ENCODE data around the gene NASP. TPM values are rescaled to one million over a fixed set of nuclear protein-coding genes. Genes with fewer than 3 reads are reported as not detected.

Gene NASP
- total RNA-seq, 4 donors from 2014 or later, result 51.4 to 60.6 (median 53.5) TPM

GRCh38 chr1:45568421-45568820 lies 15.4 kb upstream of the NASP start:
- TF ChIP-seq EP300 (IDR thresholded peaks at IDR 0.05) (no peak), POLR2A (IDR thresholded peaks at IDR 0.05; ENCODE audit: low read depth) (no peak), CTCF (IDR thresholded peaks at IDR 0.05) (no peak), POLR2AphosphoS5 (IDR thresholded peaks at IDR 0.05) (no peak)
- no peak for DNase-seq (ENCODE audit: extremely low spot score)
- WGBS, result 83% methylated on average over 4 of the region's 4 CpGs
- H3K4me3 ChIP-seq, result no peak overlapping the region
- H3K27me3 ChIP-seq, result no peaks in the 10 kb centered on the region
- no peak overlapping the region for H3K27ac ChIP-seq (replicated peaks in 1 of 4)
- H3K36me3 ChIP-seq, result peaks cover 9 to 47% (median 37%) of the 10 kb centered on the region in 4 donors
- no peaks in the 10 kb centered on the region for H3K9me3 ChIP-seq
- peaks cover 3 to 13% (median 11%) of the 10 kb centered on the region in 4 donors for H3K4me1 ChIP-seq
- intact Hi-C loops (cut with DNase I), result loop anchor here (5.0 kb wide), 1 partner anchor 56 kb away; no protein-coding TSS in a partner anchor

GRCh38 chr1:45569571-45569961 lies 14.3 kb upstream of the NASP start:
- no peak for DNase-seq (ENCODE audit: extremely low spot score)
- no peak for TF ChIP-seq EP300 (IDR thresholded peaks at IDR 0.05)
- no peak for TF ChIP-seq POLR2AphosphoS5 (IDR thresholded peaks at IDR 0.05)
- no peak for TF ChIP-seq CTCF (IDR thresholded peaks at IDR 0.05)
- no peak for TF ChIP-seq POLR2A (IDR thresholded peaks at IDR 0.05; ENCODE audit: low read depth)
- Histone ChIP-seq H3K27ac (replicated peaks in 1 of 4) (peak overlapping the region in 1 of 4 donors; percentile 54), H3K36me3 (peaks cover 9 to 42% (median 31%) of the 10 kb centered on the region in 4 donors), H3K9me3 (no peaks in the 10 kb centered on the region), H3K4me1 (peaks cover 3 to 13% (median 11%) of the 10 kb centered on the region in 4 donors), H3K4me3 (no peak overlapping the region), H3K27me3 (no peaks in the 10 kb centered on the region)
- intact Hi-C loops (cut with DNase I), result loop anchor here (5.0 kb wide), 1 partner anchor 57 kb away; no protein-coding TSS in a partner anchor
- 69% methylated on average over 4 of the region's 4 CpGs for WGBS

GRCh38 chr1:45569962-45570581 lies 13.8 kb upstream of the NASP start:
- no peaks in the 10 kb centered on the region for H3K27me3 ChIP-seq
- peaks cover 3 to 13% (median 11%) of the 10 kb centered on the region in 4 donors for H3K4me1 ChIP-seq
- no peak overlapping the region for H3K4me3 ChIP-seq
- peak overlapping the region in 1 of 4 donors; percentile 54 for H3K27ac ChIP-seq (replicated peaks in 1 of 4)
- H3K36me3 ChIP-seq, result peaks cover 9 to 42% (median 31%) of the 10 kb centered on the region in 4 donors
- intact Hi-C loops (cut with DNase I), result loop anchor here (2.0 to 5.0 kb wide), 2 partner anchors 58 to 211 kb away; no protein-coding TSS in a partner anchor
- WGBS, result 13% methylated on average over 7 of the region's 8 CpGs
- TF ChIP-seq POLR2AphosphoS5 (IDR thresholded peaks at IDR 0.05), result peak; percentile 54 to 73
- TF ChIP-seq CTCF (IDR thresholded peaks at IDR 0.05), result peak; percentile 97 to 100 (median 97)
- TF ChIP-seq EP300 (IDR thresholded peaks at IDR 0.05), result no peak
- no peak for TF ChIP-seq POLR2A (IDR thresholded peaks at IDR 0.05; ENCODE audit: low read depth)
- H3K9me3 ChIP-seq, result no peaks in the 10 kb centered on the region
- peak; percentile 94 for DNase-seq (ENCODE audit: extremely low spot score)

- no peak for DNase-seq (ENCODE audit: extremely low spot score)
- Histone ChIP-seq H3K27ac (replicated peaks in 1 of 4) (no peak overlapping the region), H3K9me3 (no peaks in the 10 kb centered on the region), H3K4me1 (peaks cover 3 to 13% (median 11%) of the 10 kb centered on the region in 4 donors), H3K4me3 (no peak overlapping the region), H3K27me3 (no peaks in the 10 kb centered on the region), H3K36me3 (peaks cover 9 to 42% (median 31%) of the 10 kb centered on the region in 4 donors)
- WGBS, result 74% methylated on average over 4 of the region's 4 CpGs
- TF ChIP-seq CTCF (IDR thresholded peaks at IDR 0.05), result no peak
- TF ChIP-seq EP300 (IDR thresholded peaks at IDR 0.05), result no peak
- no peak for TF ChIP-seq POLR2A (IDR thresholded peaks at IDR 0.05; ENCODE audit: low read depth)
- no peak for TF ChIP-seq POLR2AphosphoS5 (IDR thresholded peaks at IDR 0.05)
- intact Hi-C loops (cut with DNase I), result loop anchor here (2.0 kb wide), 1 partner anchor 212 kb away; no protein-coding TSS in a partner anchor
Observed at GRCh38 chr1:45570631-45571030, 13.2 kb upstream of the NASP start.

Data from esophagus muscularis mucosa (tissue), 4 donors.